Measurements from ENCODE around the gene RHOU.
"Not testable (repeated sequence)": the region's sequence is repeated elsewhere in the genome, so short reads cannot be mapped to it uniquely, and the experiment has no call there.

The RHOU gene

DNA sequence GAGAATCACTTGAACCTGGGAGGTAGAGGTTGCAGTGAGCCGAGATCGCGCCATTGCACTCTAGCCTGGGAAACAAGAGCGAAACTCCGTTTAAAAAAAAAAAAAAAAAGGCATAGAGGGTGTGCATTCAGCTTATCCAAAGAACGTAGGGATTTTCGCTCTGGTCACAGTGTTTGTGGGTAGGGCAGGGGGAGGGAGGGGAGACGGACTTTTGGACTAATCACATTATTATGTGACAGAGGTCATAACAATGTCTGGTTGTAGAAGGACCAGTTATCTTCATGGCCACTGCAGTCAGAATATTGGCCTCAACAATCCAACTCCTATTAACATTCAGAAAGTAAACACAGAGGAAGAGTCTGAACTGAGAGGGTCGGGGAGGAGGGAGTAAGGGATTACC is 25.7 kb downstream of the RHOU start:
- no peak for DNase-seq

DNA sequence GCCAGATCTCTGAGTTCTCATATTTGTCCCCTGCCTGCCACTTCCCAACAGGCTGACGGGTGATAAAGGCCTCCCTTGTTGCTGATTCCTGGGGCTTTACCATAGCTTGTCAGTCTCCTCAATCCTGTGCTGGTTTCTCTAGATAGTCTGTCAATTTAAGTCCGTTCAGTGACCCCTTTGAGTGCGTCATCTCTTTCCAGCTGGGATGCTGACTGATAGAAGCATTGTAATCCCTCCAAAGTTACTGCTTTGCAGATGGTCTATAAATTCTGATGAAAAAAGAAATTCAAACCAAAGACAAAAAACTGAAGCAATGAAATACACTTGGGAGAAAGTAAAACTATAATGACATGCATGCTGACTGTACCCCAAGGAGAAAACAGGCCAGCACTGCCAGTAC is 28.3 kb downstream of the RHOU start:
- DNase-seq: no peak

DNA sequence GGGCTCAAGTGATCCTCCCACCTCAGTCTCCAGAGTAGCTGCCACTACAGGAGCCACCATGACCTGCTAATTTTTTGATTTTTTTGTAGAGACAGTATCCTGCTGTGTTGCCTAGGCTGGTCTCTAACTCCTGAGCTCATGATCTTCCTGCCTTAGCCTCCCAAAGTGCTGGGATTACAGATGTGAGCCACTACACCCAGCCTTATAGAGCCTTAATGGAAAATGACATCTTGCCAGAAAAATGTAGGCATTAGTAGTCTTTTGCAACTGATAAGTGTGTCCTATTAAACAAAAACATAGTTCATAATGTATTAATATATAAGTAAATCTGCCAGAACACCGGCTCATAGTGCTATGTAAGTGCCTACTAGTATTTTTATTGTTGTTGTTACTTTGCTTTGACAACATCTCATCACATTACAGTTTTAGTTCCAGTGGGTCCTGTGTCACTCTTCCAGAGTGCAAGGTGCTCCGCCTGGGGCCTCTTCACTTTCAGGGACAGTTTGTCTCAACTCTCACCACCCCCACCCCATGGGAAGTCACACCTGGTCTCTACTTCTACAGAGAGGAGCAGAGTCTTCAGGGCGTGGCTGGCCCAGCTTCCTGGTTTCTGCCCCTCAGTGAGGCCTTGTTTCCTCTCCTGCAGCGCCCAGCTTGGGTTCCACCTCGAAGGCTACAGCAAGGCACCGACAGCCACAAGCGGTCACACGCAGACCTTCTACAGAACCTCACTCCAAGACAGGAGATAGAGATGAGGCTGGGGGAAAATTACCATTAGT is 30.1 kb downstream of the RHOU start:
- peak; percentile 8 for DNase-seq

DNA sequence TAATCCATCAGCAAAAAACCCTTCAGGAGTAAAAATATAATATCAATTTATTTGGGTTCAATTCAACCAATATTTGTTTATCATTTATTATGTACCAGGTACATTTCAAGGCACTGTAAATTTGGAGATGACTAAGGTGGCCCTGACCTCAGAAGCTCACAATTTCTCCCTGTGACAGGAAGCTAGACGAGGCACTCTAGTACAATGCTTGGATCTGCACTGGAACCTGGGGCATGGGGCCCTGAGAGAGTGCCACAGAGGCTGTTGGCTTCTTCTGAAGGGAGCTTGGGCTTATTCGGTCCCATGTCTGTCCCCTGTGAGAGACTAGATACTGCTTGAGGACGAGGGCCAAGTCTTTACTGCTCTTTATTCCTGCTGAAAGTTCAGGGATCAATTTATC is 31.5 kb downstream of the RHOU start:
- no peak for DNase-seq

DNA sequence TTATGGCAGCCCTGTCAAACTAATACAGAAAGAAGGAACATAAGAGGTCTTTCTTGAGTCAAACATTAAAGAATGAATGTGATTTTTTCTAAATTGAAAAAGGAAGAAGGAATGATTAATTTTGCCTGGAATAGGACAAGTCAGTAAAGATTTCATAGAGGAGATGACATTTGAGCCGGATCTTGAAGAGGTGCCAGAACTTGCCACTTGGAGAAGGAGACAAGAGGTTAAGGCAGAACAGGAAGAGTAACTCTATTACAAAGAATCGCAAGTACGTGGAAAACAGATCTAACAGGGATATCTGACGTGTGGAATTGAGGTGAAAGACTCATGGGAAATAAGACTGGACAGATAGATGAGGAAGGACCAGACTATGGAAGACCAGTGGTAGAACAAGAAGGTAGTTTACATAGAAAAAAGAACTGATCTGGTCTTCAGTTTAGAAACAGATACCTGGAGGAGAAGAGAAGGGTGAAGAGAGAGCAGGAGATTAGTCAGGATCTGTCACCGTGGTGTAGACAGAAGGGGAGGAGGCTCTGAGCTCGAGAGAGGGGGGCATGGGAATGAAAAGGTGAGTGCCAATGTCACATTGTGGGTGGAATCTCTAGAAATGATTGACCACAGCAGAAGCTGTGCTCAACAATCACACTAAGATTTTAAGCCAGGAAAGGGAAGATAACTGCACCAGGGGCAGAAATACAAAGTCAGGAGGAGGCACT is 32.5 kb downstream of the RHOU start:
- no peak for DNase-seq

DNA sequence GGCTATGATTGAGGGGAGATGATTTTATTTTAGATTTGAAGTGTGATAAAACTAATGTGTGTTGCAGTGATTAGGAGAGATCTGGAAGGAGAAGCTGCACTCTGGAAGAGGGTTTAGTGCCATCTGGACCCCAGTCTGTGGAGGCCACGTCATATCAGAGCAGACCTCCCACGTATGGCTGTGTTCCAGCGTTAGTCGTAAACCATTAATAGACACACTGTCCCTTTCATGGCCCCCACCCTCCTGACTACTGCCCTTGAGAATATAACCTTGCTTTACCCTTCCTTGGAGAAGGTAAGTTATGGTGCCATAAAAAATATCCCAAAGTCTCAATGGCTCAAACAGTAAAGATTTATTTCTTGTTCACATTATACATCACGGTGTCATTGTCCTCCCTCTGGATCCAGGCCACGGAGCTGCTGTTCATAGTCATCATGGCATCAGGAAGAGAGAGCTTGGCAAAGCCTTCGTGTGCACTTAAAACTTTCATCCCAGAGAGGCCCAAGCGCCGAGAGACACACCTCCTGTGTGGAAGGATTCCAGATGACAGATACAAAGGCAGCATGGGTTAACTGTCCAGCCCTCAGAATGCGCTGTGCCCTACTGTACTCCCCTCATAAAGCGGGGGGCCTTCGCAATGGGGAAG is 33.2 kb downstream of the RHOU start:
- no peak for DNase-seq

DNA sequence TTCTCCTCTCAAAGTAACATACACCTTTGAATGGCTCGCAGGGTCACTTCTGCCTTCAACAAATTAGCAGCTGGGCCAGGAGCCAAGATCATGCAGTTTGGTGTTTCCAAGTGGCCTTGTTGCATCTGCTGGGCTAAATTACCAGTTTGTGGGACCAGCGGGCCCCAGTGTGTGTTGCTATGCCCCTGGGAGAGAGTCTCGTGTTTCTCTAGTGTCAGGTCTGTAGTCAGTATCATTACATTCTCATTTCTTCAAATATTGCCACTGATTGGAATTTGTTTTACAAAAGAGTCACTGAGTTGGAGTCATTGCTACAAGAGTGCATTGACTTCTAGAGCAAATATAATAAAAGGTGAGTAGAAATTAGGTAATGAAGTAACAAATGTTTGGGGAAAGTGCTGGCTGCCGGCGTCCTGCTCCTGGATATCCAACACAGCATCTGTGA is 35.5 kb downstream of the RHOU start:
- DNase-seq: no peak

DNA sequence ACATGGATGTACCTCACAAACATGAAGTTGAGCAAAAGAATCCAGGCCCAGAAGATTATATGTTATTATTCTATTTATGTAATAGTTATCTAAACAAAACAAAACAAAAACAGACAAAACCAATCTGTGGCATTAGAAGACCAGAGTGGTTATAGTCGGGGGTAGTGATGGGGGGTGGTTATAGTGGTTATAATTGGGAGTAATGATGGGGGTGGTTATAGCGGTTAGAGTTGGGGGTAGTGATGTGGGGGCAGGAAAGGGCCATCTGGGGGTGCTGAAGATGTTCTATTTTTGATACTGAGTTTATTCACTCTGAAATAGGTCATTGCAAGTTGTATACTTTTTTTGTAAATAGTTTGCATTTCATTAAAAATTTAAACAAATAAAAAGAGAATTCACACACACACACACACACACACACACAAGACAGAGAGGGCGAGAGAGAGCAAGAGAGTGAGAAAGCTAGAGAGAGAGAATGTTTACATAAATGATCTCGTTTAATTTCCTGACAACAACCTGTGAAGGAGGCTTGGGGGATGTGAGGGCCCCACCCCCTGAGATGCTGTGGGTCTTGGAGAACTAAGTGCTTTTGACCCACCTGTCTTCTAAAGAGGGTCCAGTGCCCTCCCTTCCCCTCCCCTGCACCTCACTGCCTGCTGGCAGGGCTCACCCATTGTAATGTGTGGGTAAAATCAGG is 37.4 kb downstream of the RHOU start:
- DNase-seq: no peak

DNA sequence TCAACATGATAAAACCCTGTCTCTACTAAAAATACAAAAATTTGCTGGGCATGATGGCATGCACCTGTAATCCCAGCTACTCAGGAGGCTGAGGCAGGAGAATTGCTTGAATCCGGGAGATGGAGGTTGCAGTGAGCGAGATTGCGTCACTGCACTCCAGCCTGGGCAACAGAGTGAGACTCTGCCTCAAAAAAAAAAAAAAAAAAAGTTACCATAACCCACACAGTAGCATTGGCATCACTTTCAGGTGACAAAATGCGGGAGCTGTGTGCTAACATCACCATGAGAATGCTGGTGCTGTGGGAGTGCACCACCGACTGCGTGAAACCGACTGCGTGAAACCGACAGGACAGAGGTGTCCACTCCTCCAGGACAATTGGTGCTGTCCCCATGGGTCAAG is 40.7 kb downstream of the RHOU start:
- not testable (repeated sequence) for DNase-seq

DNA sequence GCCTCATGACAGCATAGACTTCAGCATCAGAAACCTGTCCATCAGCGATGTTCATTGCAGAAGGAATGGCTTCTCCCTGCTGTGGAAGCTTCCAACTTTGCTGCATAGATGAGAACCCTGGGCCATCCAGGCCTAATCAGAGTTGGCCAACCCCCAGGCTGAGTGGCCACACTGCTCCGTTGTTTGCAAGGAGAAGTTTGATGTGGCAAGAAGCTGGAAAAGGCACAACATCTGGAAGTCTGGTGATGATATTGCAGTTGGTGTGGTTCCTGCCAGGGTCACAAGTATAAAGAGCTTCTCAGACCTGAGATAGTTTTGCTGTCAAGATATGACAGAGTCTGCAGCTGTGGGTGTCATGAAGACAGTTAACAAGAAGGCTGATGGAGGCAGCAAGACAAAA is 41.2 kb downstream of the RHOU start:
- DNase-seq: no peak

DNA sequence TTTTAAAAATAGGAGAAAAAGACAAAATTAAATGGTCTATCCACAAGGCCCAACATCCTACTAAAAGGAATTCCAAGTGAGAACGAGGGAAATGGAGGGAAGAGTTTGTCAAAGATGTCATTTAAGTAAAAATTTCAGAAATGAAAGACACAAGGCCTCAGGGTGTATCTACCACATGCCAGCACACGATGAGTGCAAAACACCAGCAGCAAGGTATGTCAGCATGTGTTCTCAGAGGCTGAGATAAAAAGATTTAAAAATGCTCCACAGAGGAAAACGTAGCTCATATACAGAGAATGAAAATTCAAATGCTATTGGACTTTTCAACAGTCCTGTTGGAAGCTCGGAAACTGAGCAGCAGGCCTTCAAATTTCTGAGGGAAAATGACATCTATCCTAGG is 42.0 kb downstream of the RHOU start:
- DNase-seq: no peak

DNA sequence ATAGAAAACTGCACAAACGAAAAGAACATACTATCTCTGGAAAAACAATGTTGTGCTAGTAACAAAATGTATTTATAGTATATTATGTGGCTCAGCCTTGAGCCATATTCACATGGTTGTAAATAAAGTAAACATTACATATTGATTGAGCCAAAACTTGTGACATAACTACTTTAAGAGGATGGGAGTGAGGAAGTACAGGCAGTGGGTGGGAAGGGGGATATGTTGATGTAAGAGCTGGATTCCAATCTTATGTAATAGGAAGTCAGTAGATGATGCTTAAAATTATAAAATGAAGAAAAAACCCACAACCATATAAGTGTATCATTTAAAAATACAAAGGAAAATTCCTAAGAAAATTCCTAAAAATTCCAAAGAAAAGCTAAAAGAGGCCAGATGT is 42.7 kb downstream of the RHOU start:
- DNase-seq: no peak

DNA sequence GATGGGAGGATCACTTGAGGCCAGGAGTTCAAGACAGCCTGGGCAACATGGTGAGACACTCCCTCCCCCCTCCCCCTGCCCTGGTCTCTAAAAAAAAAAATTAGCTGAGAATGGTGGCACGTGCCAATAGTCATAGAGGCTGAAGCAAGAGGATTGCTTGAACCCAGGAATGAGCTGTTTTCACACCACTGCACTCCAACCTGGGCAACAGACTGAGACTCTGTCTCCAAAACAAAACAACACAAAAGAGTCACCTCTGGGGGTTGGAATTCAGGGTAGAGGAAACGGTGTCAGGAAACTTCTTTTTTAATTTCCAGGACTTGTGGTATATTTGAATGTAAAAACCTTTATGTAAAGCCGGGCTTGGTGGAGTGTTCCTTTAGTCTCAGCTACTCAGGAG is 43.2 kb downstream of the RHOU start:
- DNase-seq: no peak

DNA sequence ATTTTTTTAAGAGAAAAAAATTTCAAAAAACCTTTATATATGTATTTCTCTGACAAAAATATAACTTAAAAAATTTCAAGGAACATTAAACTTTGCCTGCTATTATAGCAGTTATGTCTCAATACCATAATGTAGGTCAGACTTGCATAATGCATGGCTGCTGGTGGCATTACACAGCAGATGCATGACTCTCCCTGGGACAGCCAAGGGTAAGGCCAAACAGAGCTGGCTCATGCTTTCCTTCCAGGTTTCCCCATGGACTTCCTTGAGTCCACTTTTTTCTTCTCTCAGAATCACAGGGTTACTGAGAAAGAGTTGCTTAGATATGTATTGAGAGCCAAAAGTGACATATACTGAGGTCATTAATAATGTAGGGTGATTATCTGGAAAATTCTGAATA is 43.7 kb downstream of the RHOU start:
- DNase-seq: no peak

DNA sequence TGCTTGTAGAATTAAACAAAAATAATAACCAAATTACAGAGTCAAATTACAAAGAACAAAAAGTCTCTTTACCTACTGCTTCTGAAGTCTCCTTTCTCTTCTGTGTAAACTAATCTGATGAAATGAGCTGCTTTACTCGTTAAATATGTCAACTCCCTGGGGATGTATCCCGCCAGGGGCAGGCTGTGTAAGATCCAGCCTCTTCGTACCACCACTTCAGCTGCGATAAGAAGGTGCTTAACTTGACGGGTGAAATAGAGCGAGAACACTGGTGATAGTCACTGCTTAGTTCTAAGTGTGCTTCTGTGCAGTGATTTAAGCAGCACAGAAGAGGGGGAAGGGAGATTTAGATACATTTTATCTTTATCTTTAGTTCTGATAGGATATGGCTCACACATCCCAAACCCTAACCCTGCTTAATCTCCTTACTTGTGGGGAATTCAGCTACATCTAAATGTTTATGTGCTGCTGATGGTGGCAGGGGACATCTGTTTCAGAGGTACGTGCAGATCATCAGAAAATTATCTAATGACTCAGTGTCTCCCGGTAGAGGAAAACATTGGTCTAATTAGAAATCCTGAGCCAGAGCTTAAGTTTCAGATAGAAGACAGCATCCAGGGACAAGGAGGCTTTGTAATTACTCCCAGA is 46.0 kb downstream of the RHOU start:
- no peak for DNase-seq

DNA sequence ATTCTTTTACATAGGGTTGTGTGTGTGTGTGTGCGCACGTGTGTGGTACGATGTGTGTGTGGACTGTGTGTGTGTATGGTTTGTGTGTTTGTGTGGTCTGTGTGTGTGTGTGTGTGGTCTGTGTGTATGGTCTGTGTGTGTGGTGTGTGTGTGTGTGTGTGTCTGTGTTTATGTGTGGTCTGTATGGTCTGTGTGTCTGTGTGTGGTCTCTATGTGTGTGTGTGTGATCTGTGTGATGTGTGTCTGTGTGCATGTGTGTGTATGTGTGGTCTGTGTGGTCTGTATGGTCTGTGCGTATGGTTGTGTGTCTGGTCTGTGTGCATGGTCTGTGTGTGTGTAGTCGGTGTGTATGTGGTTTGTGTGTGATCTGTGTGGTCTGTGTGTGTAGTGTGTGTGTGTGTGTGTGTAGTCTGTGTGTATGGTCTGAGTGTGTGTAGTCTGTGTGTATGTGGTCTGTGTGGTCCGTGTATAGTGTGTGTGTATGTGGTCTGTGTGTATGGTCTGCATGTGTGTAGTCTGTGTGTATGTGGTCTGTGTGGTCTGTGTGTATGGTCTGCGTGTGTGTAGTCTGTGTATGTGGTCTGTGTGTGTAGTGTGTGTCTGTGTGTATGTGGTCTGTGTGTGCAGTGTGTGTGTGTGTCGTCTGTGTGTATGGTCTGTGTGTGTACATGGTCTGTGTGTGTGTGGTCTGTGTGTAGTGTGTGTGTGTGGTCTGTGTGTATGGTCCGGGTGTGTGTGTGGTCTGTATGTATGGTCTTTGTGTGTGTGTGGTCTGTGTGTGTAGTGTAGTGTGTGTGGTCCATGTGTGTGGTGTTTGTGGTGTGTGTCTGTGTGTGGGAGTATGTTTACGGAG is 46.8 kb downstream of the RHOU start:
- DNase-seq: no peak

DNA sequence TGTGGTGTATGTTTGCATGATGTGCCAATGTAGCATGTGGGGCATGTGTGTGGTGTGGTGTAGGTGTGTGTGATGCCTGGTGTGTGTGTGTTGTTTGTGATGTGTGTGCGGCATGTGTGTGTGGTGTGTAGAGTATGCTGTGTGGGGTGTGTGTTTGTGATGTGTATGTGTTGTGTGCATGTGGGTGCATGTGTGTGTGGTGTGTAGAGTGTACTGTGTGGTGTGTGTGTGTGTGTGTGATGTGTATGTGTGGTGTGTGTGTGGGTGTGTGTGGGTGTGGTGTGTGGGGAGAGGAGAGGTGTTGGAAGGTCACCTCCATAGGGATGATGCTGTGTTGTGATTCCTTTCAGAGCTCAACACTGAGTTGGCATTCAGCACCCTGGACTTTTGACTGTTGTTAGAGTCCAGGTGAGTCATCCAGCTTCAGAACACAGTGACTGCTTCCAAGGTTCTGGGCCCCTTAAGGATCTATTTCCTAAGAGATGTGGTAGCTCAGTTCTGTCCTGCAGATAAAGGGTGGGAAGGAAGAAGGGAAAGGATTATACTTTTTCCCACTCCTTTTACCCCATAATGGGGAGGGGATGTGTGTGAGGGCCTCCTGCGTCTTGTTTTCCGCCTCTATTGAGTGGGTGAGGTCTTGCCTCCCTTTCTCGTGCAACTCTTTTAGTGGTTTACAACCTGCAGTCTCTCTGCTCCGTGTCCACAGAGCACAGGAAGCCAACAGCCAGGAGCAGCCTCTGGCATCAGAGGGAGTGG is 47.6 kb downstream of the RHOU start:
- no peak for DNase-seq

DNA sequence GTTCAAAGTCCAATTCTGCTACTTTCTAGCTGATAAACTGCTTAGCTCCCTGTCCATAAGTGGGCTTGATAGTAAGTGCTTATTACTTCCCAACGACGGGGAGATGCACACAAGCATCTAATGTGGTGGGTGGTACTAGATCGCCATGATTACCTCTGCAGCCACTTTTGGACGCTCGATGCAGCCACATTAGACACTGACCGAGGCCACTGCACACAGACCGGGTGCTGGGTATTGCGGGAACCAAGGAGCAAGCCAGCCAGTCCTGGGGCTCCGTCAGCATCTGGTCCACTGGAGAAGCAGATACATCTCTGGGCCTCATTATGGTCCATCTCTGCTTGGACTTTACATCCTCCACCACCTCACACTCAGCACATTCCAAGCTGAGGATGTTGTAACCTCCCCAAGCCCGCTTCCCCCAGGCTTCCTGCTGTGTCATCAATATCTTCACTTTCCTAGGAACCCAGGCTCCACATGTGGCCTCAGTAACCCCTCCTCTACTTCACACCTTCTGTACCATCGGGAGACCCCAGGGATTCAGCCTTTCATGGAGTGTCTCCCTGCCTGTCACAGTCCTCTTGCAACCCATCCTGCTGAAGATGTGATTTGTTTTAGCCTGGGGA is 48.2 kb downstream of the RHOU start:
- DNase-seq: no peak

DNA sequence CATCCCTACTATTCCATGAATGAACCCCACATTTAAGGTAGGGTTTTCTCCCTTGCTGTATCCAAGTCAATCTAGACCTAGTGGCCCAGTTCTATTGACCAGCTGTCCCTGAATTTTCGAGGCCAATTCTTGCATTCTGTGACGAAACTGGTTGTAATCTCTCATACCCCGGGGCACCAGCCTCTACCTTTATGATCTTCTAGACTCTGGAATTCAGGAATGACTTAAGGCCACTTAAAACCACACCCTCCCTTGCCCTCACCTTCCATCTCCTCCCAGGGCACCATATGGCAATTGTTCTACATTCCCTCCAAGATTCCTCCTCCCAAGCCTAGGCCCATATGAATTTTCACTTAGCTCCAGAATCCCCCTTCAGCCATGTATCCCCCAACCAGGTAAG is 48.9 kb downstream of the RHOU start:
- no peak for DNase-seq

All from stimulated activated CD4-positive, alpha-beta T cell treated with anti-CD3 and anti-CD28 coated beads, Interleukin-4, amount 100 ng/mL, for 1 hour (primary cell).